Measurements from ENCODE around the gene SLC25A30.

DNA sequence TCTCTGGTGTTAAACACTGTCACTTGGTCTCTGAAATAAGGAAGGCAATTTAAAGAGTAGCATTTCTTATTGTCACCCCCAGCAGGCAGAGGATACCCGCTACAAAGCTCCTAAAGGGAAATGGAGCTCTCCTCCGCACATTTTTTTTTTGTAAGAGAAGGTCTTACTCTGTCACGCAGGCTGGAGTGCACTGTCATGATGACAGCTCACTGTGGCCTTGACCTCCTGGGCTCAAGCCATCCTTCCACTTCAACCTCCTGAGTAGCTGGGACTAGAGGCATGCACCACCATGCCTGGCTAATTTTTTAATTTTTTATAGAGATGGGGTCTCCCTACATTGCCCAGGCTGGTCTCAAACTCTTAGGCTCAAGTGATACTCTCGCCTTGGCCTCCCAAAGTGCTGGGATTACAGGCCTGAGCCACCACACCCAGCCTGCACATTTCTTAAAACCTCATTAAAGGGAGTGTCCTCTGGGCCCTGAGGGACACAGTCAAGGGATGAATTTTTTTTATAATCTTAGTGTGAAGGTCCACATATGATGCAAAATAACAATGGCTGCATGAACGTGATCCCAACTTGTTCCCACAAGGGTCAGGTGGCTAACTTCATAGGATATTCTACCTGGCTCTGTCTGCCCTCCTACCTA lies 32.1 kb downstream of the SLC25A30 start:
- TF ChIP-seq, protein P1, sequence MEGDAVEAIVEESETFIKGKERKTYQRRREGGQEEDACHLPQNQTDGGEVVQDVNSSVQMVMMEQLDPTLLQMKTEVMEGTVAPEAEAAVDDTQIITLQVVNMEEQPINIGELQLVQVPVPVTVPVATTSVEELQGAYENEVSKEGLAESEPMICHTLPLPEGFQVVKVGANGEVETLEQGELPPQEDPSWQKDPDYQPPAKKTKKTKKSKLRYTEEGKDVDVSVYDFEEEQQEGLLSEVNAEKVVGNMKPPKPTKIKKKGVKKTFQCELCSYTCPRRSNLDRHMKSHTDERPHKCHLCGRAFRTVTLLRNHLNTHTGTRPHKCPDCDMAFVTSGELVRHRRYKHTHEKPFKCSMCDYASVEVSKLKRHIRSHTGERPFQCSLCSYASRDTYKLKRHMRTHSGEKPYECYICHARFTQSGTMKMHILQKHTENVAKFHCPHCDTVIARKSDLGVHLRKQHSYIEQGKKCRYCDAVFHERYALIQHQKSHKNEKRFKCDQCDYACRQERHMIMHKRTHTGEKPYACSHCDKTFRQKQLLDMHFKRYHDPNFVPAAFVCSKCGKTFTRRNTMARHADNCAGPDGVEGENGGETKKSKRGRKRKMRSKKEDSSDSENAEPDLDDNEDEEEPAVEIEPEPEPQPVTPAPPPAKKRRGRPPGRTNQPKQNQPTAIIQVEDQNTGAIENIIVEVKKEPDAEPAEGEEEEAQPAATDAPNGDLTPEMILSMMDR (IDR thresholded peaks at IDR 0.05): no peak
- TF ChIP-seq POLR2A (IDR thresholded peaks at IDR 0.05): no peak
